Vagina (tissue), 2 donors: ENCODE data around the gene NPIPB2. TPM values are rescaled to one million over a fixed set of nuclear protein-coding genes. Genes with fewer than 3 reads are reported as not detected.
A peak's percentile ranks its signal among the peaks of the same experiment; 100 is the strongest.

Experiments used
- DNase-seq, 2 donors: peaks; one replicate each; pipeline ENCODE4 v3.0.0-alpha.2; 2017; ENCODE audit errors: extremely low spot score in 2 of 2
- H3K27ac ChIP-seq: fragments of 200-600 bp; sonication (generic); one replicate; pipeline ENCODE4 v1.5.1; 2019
- H3K27me3 ChIP-seq: fragments of 200-600 bp; sonication (generic); one replicate; pipeline ENCODE4 v1.5.1; 2019
- H3K36me3 ChIP-seq, 2 donors: fragments of 200-600 bp; sonication (generic); one replicate each; pipeline ENCODE4 v1.5.1; 2017 to 2019
- H3K4me1 ChIP-seq: fragments of 200-600 bp; sonication (generic); one replicate; pipeline ENCODE4 v1.5.1; 2019
- H3K4me3 ChIP-seq, 2 donors: fragments of 200-600 bp; sonication (generic); 1 replicate in 1 of 2; 2 replicates in 1 of 2; pipeline ENCODE4 v1.5.1; 2016 to 2019
- H3K9me3 ChIP-seq: fragments of 200-600 bp; sonication (generic); one replicate; pipeline ENCODE4 v1.5.1; 2019
- POLR2A ChIP-seq, 2 donors: fragments of 450-650 bp; IDR thresholded peaks; one replicate each; pipeline ENCODE4 v1.6.1; 2017; ENCODE audit warnings: antibody characterized with exemption in 2 of 2, mild to moderate bottlenecking in 2 of 2, moderate library complexity in 2 of 2
- POLR2AphosphoS5 ChIP-seq, 2 donors: sonication (generic); formaldehyde crosslinking; IDR thresholded peaks; one replicate each; pipeline ENCODE4 v1.9.0; 2017; ENCODE audit warnings: antibody characterized with exemption in 2 of 2, mild to moderate bottlenecking in 2 of 2, low read depth in 1 of 2; ENCODE audit not compliant: insufficient read depth in 1 of 2
- intact Hi-C: fragments of 100-400 bp; cut with DNase I; formaldehyde crosslinking; loops from one replicate; pipeline ENCODE4 v1.15.1; 2023
- total RNA-seq: library from RNA; depleted of rRNA; stranded (reverse); fragments of >200 nt; gene quantifications from one replicate; pipeline ENCODE4 v1.2.3, GENCODE V29; 2016
- TF ChIP-seq, protein P1 (sequence below), 3 experiments: fragments of 450-650 bp in 2 of 3; fragments of 200-600 bp in 1 of 3; sonication (generic) in 1 of 3; IDR thresholded peaks; one replicate each; pipeline ENCODE4 v1.5.1; 2017 to 2019; ENCODE audit warnings: antibody characterized with exemption in 3 of 3, mild to moderate bottlenecking in 2 of 3, moderate library complexity in 2 of 3

The NPIPB2 gene
- total RNA-seq, 1 donor from 2014 or later = 13.5 TPM

DNA sequence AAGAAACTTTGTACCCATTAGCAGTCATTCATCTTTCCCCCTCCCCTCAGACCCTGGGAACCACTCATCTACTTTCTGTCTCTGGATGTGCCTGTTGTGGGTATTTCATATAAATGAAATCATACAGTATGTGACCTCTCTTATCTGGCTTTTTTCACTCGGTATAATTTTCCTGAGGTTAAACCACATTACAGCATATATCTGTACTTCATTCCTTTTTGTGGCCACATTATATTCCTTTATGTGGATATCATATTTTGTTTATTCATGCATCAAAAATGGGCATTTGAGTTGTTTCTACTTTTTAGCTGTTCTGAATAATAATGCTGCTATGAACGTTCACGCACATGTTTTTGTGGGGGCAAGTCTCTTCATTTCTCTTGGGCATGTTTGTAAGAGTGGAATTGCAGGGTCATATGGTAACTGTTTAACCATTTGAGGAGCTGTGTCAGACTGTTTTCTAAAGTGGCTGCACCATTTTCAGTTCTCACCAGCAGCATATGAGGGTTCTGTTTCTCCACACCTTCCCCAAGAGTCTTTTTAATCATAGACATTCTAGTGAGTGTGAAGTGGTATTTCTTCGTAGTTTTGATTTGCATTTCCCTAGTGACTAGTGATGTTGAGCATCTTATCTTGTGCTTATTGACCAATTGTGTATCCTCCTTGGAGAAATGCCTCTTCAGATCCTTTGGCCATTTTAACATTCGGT lies 38.4 kb upstream of the NPIPB2 start:
- TF ChIP-seq POLR2A (IDR thresholded peaks at IDR 0.05) (no peak), POLR2AphosphoS5 (IDR thresholded peaks at IDR 0.05; ENCODE audit: insufficient read depth in 1 of 2, low read depth in 1 of 2) (no peak)
- TF ChIP-seq, protein P1, sequence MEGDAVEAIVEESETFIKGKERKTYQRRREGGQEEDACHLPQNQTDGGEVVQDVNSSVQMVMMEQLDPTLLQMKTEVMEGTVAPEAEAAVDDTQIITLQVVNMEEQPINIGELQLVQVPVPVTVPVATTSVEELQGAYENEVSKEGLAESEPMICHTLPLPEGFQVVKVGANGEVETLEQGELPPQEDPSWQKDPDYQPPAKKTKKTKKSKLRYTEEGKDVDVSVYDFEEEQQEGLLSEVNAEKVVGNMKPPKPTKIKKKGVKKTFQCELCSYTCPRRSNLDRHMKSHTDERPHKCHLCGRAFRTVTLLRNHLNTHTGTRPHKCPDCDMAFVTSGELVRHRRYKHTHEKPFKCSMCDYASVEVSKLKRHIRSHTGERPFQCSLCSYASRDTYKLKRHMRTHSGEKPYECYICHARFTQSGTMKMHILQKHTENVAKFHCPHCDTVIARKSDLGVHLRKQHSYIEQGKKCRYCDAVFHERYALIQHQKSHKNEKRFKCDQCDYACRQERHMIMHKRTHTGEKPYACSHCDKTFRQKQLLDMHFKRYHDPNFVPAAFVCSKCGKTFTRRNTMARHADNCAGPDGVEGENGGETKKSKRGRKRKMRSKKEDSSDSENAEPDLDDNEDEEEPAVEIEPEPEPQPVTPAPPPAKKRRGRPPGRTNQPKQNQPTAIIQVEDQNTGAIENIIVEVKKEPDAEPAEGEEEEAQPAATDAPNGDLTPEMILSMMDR (IDR thresholded peaks at IDR 0.05) = no peak
- H3K36me3 ChIP-seq = no peaks in the 10 kb centered on the region
- H3K27me3 ChIP-seq = no peaks in the 10 kb centered on the region
- no peak overlapping the region for H3K4me3 ChIP-seq
- no peak overlapping the region for H3K27ac ChIP-seq
- intact Hi-C loops = no loop called here
- no peaks in the 10 kb centered on the region for H3K9me3 ChIP-seq
- peaks cover 31% of the 10 kb centered on the region for H3K4me1 ChIP-seq
- DNase-seq = no peak

DNA sequence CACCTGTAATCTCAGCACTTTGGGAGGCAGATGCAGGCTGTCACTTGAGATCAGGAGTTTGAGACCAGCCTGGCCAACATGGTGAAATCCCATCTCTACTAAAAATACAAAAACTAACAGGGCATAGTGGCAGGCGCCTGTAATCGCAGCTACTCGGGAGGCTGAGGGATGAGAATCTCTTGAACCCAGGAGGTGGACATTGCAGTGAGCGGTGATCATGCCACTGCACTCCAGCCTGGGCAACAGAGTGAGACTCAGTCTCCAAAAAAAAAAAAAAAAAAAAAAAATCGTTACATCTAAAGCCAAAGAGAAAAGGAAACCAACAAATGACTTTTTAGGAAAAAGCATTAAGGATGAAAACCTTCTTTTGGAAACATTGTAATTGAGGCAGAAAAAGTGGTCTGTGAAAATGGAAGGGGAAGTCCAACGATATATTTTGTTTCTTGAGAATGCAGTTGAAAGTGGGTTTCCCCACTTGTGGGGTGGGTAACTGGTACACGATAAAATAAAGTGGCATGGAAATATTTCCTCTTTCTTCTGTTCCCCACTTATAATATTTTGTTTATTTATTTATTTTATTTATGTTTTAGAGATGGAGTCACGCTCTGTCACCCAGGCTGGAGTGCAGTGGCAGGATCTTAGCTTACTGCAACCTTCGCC lies 37.3 kb upstream of the NPIPB2 start:
- Histone ChIP-seq H3K4me1 (peaks cover 32% of the 10 kb centered on the region), H3K4me3 (no peak overlapping the region), H3K27me3 (no peaks in the 10 kb centered on the region), H3K27ac (peak overlapping the region; percentile 92), H3K9me3 (no peaks in the 10 kb centered on the region), H3K36me3 (no peaks in the 10 kb centered on the region)
- TF ChIP-seq POLR2AphosphoS5 (IDR thresholded peaks at IDR 0.05; ENCODE audit: insufficient read depth in 1 of 2, low read depth in 1 of 2) (no peak), POLR2A (IDR thresholded peaks at IDR 0.05) (no peak)
- TF ChIP-seq, protein P1 (IDR thresholded peaks at IDR 0.05) = no peak
- no peak for DNase-seq
- intact Hi-C loops = loop anchor here (10.0 kb wide), 1 partner anchor 86 kb away; no protein-coding TSS in a partner anchor

DNA sequence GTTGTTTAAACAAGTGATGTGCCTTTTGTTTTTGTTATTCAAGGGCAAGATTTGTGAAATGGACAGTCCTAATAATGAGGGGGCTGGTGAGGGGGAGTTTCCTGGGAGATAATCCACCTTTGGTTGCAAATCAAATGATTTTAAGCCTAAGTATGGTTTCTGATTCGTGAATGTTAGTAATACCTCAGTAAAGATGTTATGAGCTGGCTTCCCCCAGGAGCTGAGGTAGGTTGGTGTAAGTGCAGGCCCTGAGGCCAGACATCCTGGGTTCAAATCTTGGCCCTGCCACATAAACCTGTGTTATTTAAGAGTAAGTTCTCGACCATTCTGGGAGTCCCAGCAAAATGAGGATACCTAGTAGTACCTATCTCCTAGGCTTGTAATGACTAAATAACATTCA lies 36.2 kb upstream of the NPIPB2 start:
- no peak for DNase-seq
- H3K36me3 ChIP-seq = no peaks in the 10 kb centered on the region
- no peak for TF ChIP-seq POLR2A (IDR thresholded peaks at IDR 0.05)
- TF ChIP-seq, protein P1 (IDR thresholded peaks at IDR 0.05) = no peak
- intact Hi-C loops = loop anchor here (10.0 kb wide), 1 partner anchor 87 kb away; no protein-coding TSS in a partner anchor
- no peaks in the 10 kb centered on the region for H3K27me3 ChIP-seq
- H3K27ac ChIP-seq = peak overlapping the region; percentile 92
- peaks cover 28% of the 10 kb centered on the region for H3K4me1 ChIP-seq
- no peaks in the 10 kb centered on the region for H3K9me3 ChIP-seq
- H3K4me3 ChIP-seq = peak overlapping the region in 1 of 2 donors; percentile 97

DNA sequence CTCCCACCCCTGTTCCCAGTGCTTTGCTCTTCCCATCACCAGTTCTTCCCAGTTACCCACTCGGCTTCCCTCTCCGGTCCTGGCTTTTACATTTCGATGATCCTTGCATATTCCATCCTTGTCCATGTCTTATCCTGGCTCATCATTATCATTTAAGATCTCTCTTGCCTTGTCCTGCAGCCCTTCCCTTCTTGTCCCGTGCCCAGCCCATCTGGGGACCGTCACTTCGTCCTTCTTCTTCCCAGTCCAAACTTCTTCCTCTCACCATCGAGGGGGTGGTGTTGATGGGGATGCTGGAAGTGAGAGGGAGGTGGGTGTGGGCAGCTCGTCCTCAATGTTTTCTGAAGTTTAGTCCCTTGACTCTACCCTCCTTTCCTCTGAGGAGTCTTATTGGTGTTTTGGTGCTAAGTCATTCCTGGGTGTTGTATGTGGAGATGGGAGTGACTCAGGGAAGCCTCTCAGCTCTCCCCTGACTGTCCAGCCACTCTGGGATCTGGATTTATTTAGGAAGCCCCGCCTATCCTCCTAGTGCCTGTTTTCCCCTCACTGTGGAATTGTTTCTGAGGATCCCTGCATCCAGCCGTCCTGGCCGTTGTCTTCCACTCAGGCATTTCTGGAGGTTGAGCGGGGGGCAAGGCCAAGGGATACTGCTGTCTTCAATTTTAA lies 35.7 kb upstream of the NPIPB2 start:
- Histone ChIP-seq H3K9me3 (no peaks in the 10 kb centered on the region), H3K27me3 (no peaks in the 10 kb centered on the region), H3K36me3 (peaks cover 0 to under 1% of the 10 kb centered on the region in 2 donors), H3K4me1 (peaks cover 28% of the 10 kb centered on the region), H3K27ac (peak overlapping the region; percentile 92), H3K4me3 (peak overlapping the region; percentile 90 to 97)
- TF ChIP-seq POLR2AphosphoS5 (IDR thresholded peaks at IDR 0.05; ENCODE audit: insufficient read depth in 1 of 2, low read depth in 1 of 2) (no peak), POLR2A (IDR thresholded peaks at IDR 0.05) (no peak)
- TF ChIP-seq, protein P1 (IDR thresholded peaks at IDR 0.05) = no peak
- peak in 1 of 2 donors; percentile 88 for DNase-seq
- intact Hi-C loops = loop anchor here (10.0 kb wide), 1 partner anchor 87 kb away; no protein-coding TSS in a partner anchor
